HG03025 (cell line): Measurements from ENCODE around the gene HJV.

ENCODE experiments used
- ATAC-seq: cut with Tn5 transposase; IDR thresholded peaks from one replicate; pipeline ENCODE4 v1.9.1; 2021; ENCODE audit warnings: mild to moderate bottlenecking, moderate library complexity; ENCODE audit not compliant: unreplicated experiment, low FRiP score

The HJV gene

DNA sequence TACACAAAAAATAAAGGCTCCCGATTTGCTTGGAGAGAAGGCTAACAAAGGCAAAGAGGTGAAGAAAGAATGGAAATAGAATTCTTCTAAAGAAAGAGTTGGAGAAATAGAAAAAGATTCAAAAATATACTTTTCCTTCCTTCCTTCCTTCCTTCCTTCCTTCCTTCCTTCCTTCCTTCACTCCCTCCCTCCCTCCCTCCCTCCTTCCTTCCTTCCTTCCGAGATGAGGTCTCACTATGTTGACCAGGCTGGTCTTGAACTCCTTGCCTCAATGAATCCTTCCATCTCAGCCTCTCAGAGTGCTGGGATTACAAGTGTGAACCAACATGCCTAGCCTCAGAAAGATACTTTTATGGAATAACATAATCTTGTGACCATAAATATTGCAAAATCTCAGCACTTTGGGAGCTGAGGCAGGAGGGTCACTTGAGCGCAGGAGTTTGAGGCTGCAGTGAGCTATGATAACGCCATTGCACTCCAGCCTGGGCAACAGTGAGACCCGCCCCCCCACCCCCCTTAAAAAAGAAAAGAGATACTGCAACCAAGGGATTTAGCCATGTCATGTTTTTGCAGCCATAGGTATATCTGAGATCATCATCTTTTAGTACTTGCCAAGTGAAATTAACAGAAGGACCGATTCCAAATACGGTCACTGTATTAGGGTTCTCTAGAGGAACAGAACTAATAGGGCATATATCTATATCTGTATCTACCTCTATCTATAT is 1.0 kb upstream of the HJV start:
- no peak for ATAC-seq

- no peak for ATAC-seq
Observed at GRCh38 chr1:146021050-146021445, 487 bp downstream of the HJV start.

DNA sequence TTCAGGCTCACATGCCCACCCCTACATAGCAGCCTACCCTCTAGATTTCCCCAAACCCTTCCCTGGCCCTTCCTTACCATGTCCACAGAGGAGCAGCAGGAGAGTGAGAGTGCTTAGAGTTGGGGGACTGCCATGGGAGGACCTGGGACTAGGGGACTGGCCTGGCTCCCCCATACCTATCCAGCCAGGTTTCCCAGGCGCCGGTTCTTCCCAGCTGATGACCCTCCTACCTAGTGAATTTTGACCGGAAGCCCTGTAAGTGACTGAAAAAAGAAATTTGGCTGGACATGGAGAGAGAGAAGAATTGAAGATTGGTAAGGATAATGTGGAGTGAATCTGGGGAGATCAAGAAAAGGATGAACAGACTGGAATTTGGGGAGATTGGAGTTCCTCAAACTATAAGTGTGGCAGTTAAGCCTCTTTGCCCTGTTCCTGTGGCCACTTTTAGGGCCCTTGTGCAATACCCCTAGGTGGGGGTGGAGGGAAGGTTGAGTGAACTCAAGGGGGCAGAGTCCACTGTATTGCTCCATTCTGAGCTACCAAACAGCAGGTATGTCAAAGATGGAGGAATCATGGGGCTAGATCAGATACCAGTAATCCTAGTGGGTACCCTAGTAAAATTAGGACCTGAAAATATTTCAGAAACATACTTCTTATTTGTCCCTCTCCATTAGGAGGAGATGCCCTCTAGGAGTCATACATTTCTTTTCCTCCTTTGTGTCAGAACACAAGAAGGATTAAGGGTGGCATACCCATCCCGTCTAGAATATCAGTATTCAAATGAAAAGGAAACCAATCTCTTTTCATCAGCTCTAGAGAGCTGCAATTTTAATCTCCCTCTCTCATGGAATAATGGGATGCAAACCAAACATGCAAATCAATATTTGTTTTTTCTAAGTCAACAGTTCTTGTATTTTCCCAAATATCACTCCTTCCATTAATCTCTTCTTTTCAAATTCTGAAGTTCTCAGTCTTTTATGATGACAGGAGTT is 1.2 kb downstream of the HJV start:
- ATAC-seq: no peak

- no peak for ATAC-seq
Observed at GRCh38 chr1:146019231-146020057, 2.1 kb downstream of the HJV start.

DNA sequence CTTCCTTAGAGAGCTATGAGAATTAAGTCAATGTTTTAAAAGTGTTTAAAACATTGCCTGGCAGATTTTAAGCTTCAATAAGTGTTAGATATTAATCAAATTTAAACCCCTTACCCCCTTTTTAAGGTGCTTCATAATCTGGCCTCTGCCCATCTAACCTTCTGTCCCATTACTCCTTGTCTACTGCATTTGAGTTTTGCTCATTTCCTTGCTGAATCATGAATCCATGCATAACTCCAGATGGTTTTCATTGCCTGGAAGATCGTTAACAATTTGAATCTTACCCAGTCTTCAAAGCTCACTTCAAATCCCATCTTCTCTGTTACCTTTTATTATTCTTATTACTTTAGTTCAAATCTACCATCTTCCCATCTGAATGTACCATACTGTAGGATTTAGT is 4.6 kb downstream of the HJV start:
- no peak for ATAC-seq

- no peak for ATAC-seq
Observed at GRCh38 chr1:146013559-146013922, 8.0 kb downstream of the HJV start.

DNA sequence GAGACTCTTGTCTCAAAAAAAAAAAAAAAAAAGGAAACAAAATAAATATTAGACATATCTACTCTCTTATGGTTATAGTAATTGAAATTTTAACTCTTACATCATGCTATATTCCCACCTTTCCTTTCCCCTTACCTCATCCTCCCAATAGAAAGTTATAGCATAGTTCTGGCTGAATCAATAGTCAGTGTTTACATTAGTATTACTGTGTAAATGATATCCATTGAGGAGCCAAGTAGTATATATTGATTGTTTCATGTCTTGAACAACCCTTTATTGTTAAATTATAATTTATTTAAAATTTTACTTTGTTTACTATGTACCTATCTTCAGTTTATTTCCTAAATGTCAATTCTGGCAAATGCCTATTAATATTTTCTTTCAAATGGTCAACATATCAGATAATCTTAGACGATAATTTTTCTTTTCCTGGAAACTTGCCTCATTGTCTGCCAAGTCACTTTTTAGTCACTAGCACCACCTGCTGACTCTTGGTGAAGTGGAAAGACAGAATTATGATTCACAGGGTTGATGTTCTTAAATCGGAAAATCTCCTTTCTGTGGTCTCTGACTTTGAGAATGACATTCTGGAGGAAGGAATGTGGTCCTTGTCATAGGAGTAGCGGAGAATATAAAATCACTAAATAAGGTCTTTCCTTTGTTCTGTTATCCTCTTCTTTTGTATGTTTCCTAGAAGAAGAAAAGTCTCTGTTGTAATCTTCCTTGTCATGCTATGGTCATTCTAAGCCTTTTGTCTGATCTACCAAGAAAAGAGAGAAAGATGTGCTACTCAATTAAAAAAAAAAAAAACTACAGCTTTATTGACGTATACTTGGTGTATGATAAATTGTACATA is 8.6 kb downstream of the HJV start:
- no peak for ATAC-seq

GRCh38 chr1:146010126-146010738 is 11.3 kb downstream of the HJV start:
- ATAC-seq: no peak

DNA sequence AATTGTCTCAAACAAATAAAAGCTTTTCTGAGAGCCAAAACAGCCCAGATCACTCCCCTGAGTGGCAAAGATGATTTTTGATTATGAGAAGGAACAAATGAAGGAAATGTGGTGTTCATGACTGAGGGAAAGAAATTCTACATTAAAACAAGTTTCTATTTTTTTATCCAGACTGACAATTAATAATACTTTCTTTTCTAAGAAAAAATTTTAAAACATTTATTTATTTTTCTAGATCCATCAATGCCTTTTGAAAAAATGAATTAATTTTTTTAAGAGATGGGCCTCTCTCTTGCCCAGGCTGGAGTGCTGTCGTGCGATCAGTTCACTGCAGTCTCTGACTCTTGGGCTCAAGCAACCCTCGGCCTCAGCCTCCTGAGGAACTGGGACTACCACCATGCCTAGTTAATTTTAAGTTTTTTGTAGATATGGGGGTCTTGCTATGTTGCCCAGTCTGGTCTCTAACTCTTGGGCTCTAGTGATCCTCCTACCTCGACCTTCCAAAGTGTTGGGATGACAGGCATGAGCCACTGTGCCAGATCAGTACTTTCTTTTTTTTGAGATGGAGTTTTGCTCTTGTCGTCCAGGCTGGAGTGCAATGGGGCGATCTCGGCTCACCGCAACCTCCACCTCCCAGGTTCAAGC is 13.9 kb downstream of the HJV start:
- no peak for ATAC-seq

DNA sequence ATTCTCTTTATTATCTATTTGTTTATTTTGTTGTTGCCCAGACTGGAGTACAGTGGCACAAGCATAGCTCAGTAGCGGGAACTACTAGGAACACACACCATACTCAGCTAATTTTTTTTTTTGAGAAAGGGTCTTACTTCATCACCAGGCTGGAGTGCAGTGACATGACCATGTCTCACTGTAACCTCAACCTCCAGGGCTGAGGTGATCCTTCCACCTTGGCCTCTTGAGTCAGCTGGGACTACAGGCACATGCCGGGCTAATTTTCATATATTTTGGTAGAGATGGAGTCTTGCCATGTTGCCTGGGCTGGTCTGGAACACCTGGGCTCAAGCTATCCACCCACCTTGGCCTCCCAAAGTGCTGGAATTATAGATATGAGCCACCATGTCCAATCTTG is 19.8 kb downstream of the HJV start:
- ATAC-seq: no peak

- no peak for ATAC-seq
Observed at GRCh38 chr1:145999321-146000024, 22.1 kb downstream of the HJV start.

DNA sequence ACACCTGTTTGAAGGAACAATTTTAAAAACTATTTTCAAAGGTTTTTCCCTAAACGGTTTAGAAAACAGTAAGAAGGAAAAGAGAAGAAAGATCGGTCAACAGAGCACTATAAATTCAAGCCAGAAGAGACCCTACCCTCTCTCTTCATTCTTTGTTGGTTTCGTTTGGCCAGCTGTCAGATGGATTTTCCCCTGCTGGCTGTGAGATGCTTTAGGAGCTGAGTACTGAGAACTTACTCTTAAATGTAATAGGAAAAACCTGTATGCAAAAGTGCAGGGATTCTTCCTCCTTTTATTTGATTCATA is 23.9 kb downstream of the HJV start:
- ATAC-seq: no peak

DNA sequence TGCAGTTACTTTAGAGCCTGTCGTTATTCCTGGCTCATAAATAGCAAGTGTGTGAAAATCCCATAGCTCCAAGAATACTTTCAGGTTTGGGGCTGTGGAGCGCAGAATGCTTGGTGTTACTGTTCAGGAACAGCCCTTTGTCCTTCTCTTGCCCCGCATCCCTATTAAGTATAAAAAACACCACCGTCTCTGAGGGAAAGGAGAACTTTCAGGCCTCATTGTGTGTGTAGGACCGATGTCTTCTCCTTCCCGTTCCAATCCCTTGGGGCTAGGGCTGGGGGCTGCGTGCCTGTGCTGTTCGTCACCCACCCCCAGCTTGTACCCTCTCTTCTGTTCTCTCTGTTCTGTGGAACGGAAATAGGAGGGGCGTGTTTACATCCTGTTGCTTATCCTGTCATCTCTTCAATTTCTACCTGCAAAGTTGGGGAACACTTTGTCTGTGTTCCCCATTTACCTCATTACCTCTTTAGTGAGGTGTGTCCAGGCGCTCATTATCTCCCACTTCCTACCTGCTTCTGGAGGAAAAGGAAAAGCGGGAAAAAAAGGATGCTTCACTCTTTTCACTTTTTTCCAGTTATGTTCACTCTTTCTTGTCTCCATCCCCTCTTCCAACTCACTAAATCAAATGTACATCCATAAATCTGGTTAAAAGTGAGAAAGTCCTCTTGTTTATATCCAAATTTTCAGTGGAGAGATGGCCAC is 24.4 kb downstream of the HJV start:
- ATAC-seq: peak; percentile 25

DNA sequence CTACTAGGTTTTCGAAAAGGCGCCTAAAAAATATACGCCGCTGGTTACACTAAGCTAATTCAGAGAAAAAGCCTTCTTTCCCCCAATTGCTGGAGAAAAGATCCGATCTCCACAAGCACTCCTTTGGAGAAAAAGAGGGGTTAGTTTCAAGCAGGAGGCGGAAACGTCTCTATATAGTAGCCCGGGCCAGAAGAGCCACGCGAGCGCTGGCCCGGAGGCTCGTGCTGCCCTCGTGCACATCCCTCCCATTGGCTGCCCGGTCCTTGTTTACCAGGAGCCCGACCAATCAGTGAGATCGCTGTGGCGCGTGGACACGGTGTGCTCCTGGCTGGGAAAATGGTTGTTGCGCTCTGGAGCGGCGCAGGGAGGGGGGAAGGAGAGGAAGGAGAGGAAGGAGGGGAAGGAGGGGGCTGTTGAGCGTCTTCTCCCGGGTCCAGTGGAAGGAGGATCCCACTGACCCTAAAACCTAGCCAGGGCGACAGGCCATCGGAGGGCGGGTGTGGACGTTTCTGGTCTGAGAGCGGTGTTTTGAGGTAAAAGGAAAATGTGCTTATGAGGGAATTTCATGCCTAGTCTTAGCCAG is 25.0 kb downstream of the HJV start, which contains the start of gene TXNIP:
Gene TXNIP, minus strand, starts transcription at position 147 of the 583 bp plus-strand sequence. CDS start 313 bp downstream, outside the sequence.
- ATAC-seq: peak; percentile 77

DNA sequence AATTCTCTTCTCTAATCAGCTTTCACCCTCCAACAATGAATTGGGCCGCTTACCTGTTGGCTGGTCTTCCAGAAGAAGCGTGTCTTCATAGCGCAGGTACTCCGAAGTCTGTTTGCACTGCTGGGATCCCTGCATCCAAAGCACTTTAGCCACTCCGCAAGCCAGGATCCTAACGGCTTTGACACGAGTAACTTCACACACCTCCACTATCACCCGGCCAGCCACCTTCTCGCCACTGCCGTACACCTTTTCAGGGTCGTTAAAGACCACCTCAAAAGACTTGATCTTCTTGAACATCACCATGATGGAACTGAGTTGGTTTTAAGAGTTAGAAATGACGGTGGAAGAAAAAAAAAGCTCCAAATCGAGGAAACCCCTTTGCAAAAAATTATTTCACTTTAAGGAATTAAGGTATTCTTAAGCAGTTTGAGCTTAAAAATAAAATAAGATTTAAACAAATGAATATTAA is 25.5 kb downstream of the HJV start:
- ATAC-seq: no peak

DNA sequence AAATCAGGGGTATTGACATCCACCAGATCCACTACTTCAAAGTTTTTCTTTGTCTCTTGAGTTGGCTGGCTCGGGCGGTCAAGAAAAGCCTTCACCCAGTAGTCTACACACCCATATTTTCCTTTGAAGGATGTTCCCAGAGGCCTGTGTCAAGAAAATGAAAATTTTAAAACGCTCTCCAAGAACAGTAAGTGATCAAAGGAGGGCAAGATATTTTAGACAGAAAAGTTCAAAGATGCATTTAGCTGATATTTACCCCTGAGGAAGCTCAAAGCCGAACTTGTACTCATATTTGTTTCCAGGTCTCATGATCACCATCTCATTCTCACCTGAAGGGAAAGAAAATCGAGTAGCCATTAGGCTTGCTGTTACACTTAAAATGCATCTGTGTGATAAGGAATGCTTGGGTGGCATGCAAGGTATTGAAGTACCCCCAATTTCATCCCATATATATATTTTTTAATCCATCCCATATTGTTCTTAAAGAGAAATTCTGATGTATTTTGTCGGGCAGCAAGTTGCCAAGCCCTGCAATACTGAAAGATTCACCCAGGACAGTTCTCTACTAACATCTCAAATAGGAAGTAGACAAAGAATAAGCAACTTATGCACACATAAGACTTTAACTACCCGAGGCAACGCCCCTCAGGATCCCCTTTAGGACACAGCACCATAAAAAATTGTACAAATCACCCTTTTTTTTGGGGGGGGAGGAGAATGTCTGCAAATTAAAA is 26.2 kb downstream of the HJV start:
- no peak for ATAC-seq
